Psoas muscle (tissue), 8 donors: ENCODE data around the gene SPPL2C. TPM values are rescaled to one million over a fixed set of nuclear protein-coding genes. Genes with fewer than 3 reads are reported as not detected.
"Not testable (repeated sequence)": the region's sequence is repeated elsewhere in the genome, so short reads cannot be mapped to it uniquely, and the experiment has no call there.

Experiments
- ATAC-seq, 4 donors: fragments of 200-7000 bp; cut with Tn5 transposase; one replicate each; pipeline ENCODE4 v1.9.1; 2020; ENCODE audit warnings: moderate library complexity in 3 of 4, mild to moderate bottlenecking in 2 of 4
- DNase-seq, 2 donors: peaks; one replicate each; pipeline ENCODE4 v3.0.0-alpha.2; 2020
- H3K27ac ChIP-seq: fragments of 200-600 bp; one replicate; pipeline ENCODE4 v1.8.0; 2022
- H3K27me3 ChIP-seq, 3 donors: fragments of 200-600 bp in 1 of 3; one replicate each; pipeline versions ENCODE4 v1.6.1 to v1.8.0; 2013 to 2022; ENCODE audit warnings: low read length in 2 of 3, mild to moderate bottlenecking in 2 of 3, moderate library complexity in 1 of 3; ENCODE audit not compliant: insufficient read depth in 3 of 3
- H3K36me3 ChIP-seq, 2 donors: fragments of 200-600 bp in 1 of 2; one replicate each; pipeline versions ENCODE4 v1.6.1 to v1.8.0; 2013 to 2022; ENCODE audit warnings: low read depth in 1 of 2, mild to moderate bottlenecking in 1 of 2, moderate library complexity in 1 of 2; ENCODE audit not compliant: insufficient read depth in 1 of 2
- H3K4me1 ChIP-seq: fragments of 200-600 bp; one replicate; pipeline ENCODE4 v1.8.0; 2022
- H3K4me3 ChIP-seq: fragments of 200-600 bp; one replicate; pipeline ENCODE4 v1.8.0; 2022; ENCODE audit warnings: mild to moderate bottlenecking
- H3K9me3 ChIP-seq: fragments of 200-600 bp; one replicate; pipeline ENCODE4 v1.8.0; 2022
- CTCF ChIP-seq: fragments of 200-600 bp; IDR thresholded peaks from one replicate; pipeline ENCODE4 v1.8.0; 2022; ENCODE audit warnings: antibody characterized with exemption
- WGBS, 3 donors: extraction: QIAGEN DNeasy Blood & Tissue Kit; methylation state at CpG; one replicate each; pipeline versions ENCODE4 v1.1.6 to v1.1.7; 2013; 5-methylcytosine and 5-hydroxymethylcytosine counted together
- intact Hi-C, 2 donors: fragments of 100-400 bp; cut with DNase I; formaldehyde crosslinking; loops; one replicate each; pipeline versions ENCODE4 v1.11.0 to v1.14.2; 2022
- polyA plus RNA-seq, 3 donors: library from polyadenylated mRNA; stranded (reverse); fragments of 200-250 nt; gene quantifications; one replicate each; pipeline ENCODE4 v1.2.3, GENCODE V29; 2013
- total RNA-seq, 4 donors: library from RNA; stranded (reverse); fragmentation: NEBNext Ultra II Directional in 2 of 4; extraction: Animal tissue kit (Norgen Biotek cat#: 25700) in 2 of 4; gene quantifications; one replicate each; pipeline versions ENCODE4 v1.2.1 to v1.2.4, GENCODE V29; 2021 to 2023
- donor health status: healthy with polysubstance abuse.
- donor health status: DM: no; HTN: no; CAD: no; lungs with moderate emphysema.
- donor health status: Bipolar disorder and iron deficiency.
- donor health status: healthy.
- donor health status: DM: yes; HTN: yes; CAD: no.
- donor health status: DM: no; HTN: no; CAD: no.
- donor health status: DM: no; HTN: no; CAD: no.
- donor health status: DM: yes; HTN: yes; CAD: no.

The SPPL2C gene
- total and polyA plus RNA-seq, 7 donors, result not detected

GRCh38 chr17:45861165-45861564 is 16.5 kb downstream of the SPPL2C start:
- no peak for TF ChIP-seq CTCF
- Histone ChIP-seq H3K9me3 (no peaks in the 10 kb centered on the region), H3K36me3 (no peaks in the 10 kb centered on the region), H3K4me1 (no peaks in the 10 kb centered on the region), H3K27ac (no peak overlapping the region), H3K4me3 (no peak overlapping the region), H3K27me3 (peaks cover 0 to 6% (median 0%) of the 10 kb centered on the region in 3 donors)
- DNase-seq (no peak), ATAC-seq (no peak)
- 33 to 43% (median 34%) methylated on average over 7 of the region's 7 CpGs for WGBS, 3 donors
- intact Hi-C loops, result no loop called here

GRCh38 chr17:45862127-45862526 is 17.4 kb downstream of the SPPL2C start:
- H3K27ac ChIP-seq, H3K9me3 ChIP-seq, H3K27me3 ChIP-seq, H3K4me3 ChIP-seq, DNase-seq, H3K36me3 ChIP-seq, H3K4me1 ChIP-seq, intact Hi-C loops, ATAC-seq: not testable (repeated sequence)
- 80 to 90% (median 83%) methylated on average over 9 of the region's 9 CpGs for WGBS, 3 donors

- no peaks in the 10 kb centered on the region for H3K9me3 ChIP-seq
- no peaks in the 10 kb centered on the region for H3K4me1 ChIP-seq
- no peak for DNase-seq
- no peak for TF ChIP-seq CTCF
- no peaks in the 10 kb centered on the region for H3K36me3 ChIP-seq
- 60 to 66% (median 64%) methylated on average over 6 of the region's 6 CpGs for WGBS, 3 donors
- no peak overlapping the region for H3K4me3 ChIP-seq
- H3K27me3 ChIP-seq, result no peaks in the 10 kb centered on the region
- intact Hi-C loops, result no loop called here
- H3K27ac ChIP-seq, result no peak overlapping the region
- ATAC-seq, result no peak
Observed at GRCh38 chr17:45863857-45864654, 19.4 kb downstream of the SPPL2C start.

- TF ChIP-seq CTCF, result no peak
- no peaks in the 10 kb centered on the region for H3K4me1 ChIP-seq
- H3K4me3 ChIP-seq, result no peak overlapping the region
- intact Hi-C loops, result no loop called here
- no peaks in the 10 kb centered on the region for H3K27me3 ChIP-seq
- H3K9me3 ChIP-seq, result no peaks in the 10 kb centered on the region
- no peak for ATAC-seq
- DNase-seq, result no peak
- 80 to 85% (median 82%) methylated on average over 6 of the region's 6 CpGs for WGBS, 3 donors
- H3K27ac ChIP-seq, result no peak overlapping the region
- H3K36me3 ChIP-seq, result no peaks in the 10 kb centered on the region
Observed at GRCh38 chr17:45867171-45867570, 22.5 kb downstream of the SPPL2C start.

- 51 to 59% (median 55%) methylated on average over 8 of the region's 8 CpGs for WGBS, 3 donors
- H3K4me3 ChIP-seq, result no peak overlapping the region
- ATAC-seq (no peak), DNase-seq (no peak)
- H3K27ac ChIP-seq, result no peak overlapping the region
- intact Hi-C loops, result no loop called here
- H3K36me3 ChIP-seq, result no peaks in the 10 kb centered on the region
- H3K9me3 ChIP-seq, result no peaks in the 10 kb centered on the region
- TF ChIP-seq CTCF, result no peak
- no peaks in the 10 kb centered on the region for H3K27me3 ChIP-seq
- no peaks in the 10 kb centered on the region for H3K4me1 ChIP-seq
Observed at GRCh38 chr17:45867702-45868101, 23.0 kb downstream of the SPPL2C start.
